IMR-90 (cell line): ENCODE measurements around the gene KCTD11. TPM values are rescaled to one million over a fixed set of nuclear protein-coding genes. Genes with fewer than 3 reads are reported as not detected.
A peak's percentile ranks its signal among the peaks of the same experiment; 100 is the strongest.

Experiments used
- ATAC-seq: fragments of 200-7000 bp; cut with Tn5 transposase; 2 replicates; pipeline ENCODE4 v1.9.1; 2020; ENCODE audit warnings: low read depth, mild to moderate bottlenecking, moderate library complexity
- BruUV-seq: library from RNA; stranded (reverse); fragments of 400-500 nt; replicated peaks from 2 replicates; lab custom pipeline; 2021; lab: Mats Ljungman, UMichigan
- CTCF ChIA-PET: fragments of 300-600 bp; formaldehyde crosslinking; extraction: SDS; loops from one replicate; lab custom pipeline; 2021; ENCODE audit warnings: antibody characterized with exemption; lab: Yijun Ruan, JAX
- POLR2A ChIA-PET: fragments of 300-600 bp; sonication (Branson Sonifier 250); formaldehyde crosslinking; loops from one replicate; lab custom pipeline; 2022; ENCODE audit warnings: antibody characterized with exemption; ENCODE audit not compliant: unreplicated experiment; lab: Charles Lee
- DNase-seq: peaks from one replicate; pipeline ENCODE4 v3.0.0; 2013
- H2AFZ ChIP-seq: replicated peaks from 2 replicates; pipeline ENCODE3; 2013; ENCODE audit warnings: low read length, mild to moderate bottlenecking; ENCODE audit not compliant: poor library complexity
- H2AK5ac ChIP-seq: 2 replicates; pipeline ENCODE4 v1.6.1; 2013; ENCODE audit warnings: low read depth, low read length, inconsistent platforms
- H2AK9ac ChIP-seq: replicated peaks from 2 replicates; pipeline ENCODE3; 2013; ENCODE audit warnings: mild to moderate bottlenecking, low read depth, low read length, moderate library complexity; ENCODE audit not compliant: poor library complexity
- H2BK120ac ChIP-seq: 2 replicates; pipeline ENCODE4 v1.6.1; 2013; ENCODE audit warnings: low read depth, low read length, inconsistent platforms
- H2BK15ac ChIP-seq: 3 replicates; pipeline ENCODE4 v1.6.1; 2013; ENCODE audit warnings: low read depth, low read length, inconsistent platforms
- H2BK20ac ChIP-seq: 2 replicates; pipeline ENCODE4 v1.6.1; 2013; ENCODE audit warnings: low read depth, mild to moderate bottlenecking, inconsistent platforms, low read length, moderate library complexity
- H2BK5ac ChIP-seq: 2 replicates; pipeline ENCODE4 v1.6.1; 2013; ENCODE audit warnings: mild to moderate bottlenecking, low read depth, low read length, inconsistent platforms; ENCODE audit not compliant: poor library complexity, severe bottlenecking
- H3K14ac ChIP-seq: replicated peaks from 2 replicates; pipeline ENCODE4 v1.6.1; 2013; ENCODE audit warnings: low read depth, low read length, inconsistent platforms
- H3K18ac ChIP-seq: 2 replicates; pipeline ENCODE4 v1.6.1; 2013; ENCODE audit warnings: low read depth, low read length, control low read depth
- H3K23ac ChIP-seq: 2 replicates; pipeline ENCODE4 v1.6.1; 2013; ENCODE audit warnings: low read depth, low read length, inconsistent platforms
- H3K27ac ChIP-seq: 2 replicates; pipeline ENCODE4 v1.5.1; 2013; ENCODE audit warnings: mild to moderate bottlenecking, control low read depth, low read length; ENCODE audit not compliant: insufficient read depth
- H3K27me3 ChIP-seq: 2 replicates; pipeline ENCODE4 v1.6.1; 2013; ENCODE audit warnings: low read length; ENCODE audit not compliant: control insufficient read depth, insufficient read depth
- H3K36me3 ChIP-seq: 2 replicates; pipeline ENCODE4 v1.6.1; 2013; ENCODE audit warnings: low read length, mixed read lengths; ENCODE audit not compliant: control insufficient read depth, insufficient read depth
- H3K4ac ChIP-seq: 2 replicates; pipeline ENCODE4 v1.6.1; 2013; ENCODE audit warnings: low read depth, low read length, inconsistent platforms
- H3K4me1 ChIP-seq: 2 replicates; pipeline ENCODE4 v1.6.1; 2013; ENCODE audit warnings: low read length, mixed read lengths; ENCODE audit not compliant: control insufficient read depth, insufficient read depth
- H3K4me2 ChIP-seq: 2 replicates; pipeline ENCODE4 v1.6.1; 2013; ENCODE audit warnings: low read depth, mild to moderate bottlenecking, control low read depth, low read length, moderate library complexity
- H3K4me3 ChIP-seq: 2 replicates; pipeline ENCODE4 v1.5.1; 2013; ENCODE audit warnings: low read depth, mild to moderate bottlenecking, control low read depth, low read length, moderate library complexity; ENCODE audit not compliant: insufficient read depth
- H3K56ac ChIP-seq: 2 replicates; pipeline ENCODE4 v1.6.1; 2013; ENCODE audit warnings: low read length, inconsistent platforms; ENCODE audit not compliant: insufficient read depth; ENCODE audit errors: extremely low read depth
- H3K79me1 ChIP-seq, 2 experiments: 2 replicates each; pipeline ENCODE4 v1.6.1; 2013; ENCODE audit warnings: low read length in 2 of 2, inconsistent platforms in 1 of 2, low read depth in 1 of 2
- H3K9ac ChIP-seq: 2 replicates; pipeline ENCODE4 v1.6.1; 2013; ENCODE audit warnings: low read depth, low read length, control low read depth
- H3K9me1 ChIP-seq: 2 replicates; pipeline ENCODE4 v1.6.1; 2013; ENCODE audit warnings: low read length, inconsistent platforms; ENCODE audit not compliant: insufficient read depth
- H3K9me3 ChIP-seq: 2 replicates; pipeline ENCODE4 v1.6.1; 2013; ENCODE audit warnings: low read length; ENCODE audit not compliant: control insufficient read depth, insufficient read depth
- H4K20me1 ChIP-seq: 2 replicates; pipeline ENCODE4 v1.6.1; 2013; ENCODE audit warnings: low read length, inconsistent platforms; ENCODE audit not compliant: insufficient read depth
- H4K5ac ChIP-seq: 2 replicates; pipeline ENCODE4 v1.6.1; 2013; ENCODE audit warnings: mild to moderate bottlenecking, low read depth, low read length, control low read depth
- H4K8ac ChIP-seq, 2 experiments: 2 replicates each; pipeline ENCODE4 v1.6.1; 2013; ENCODE audit warnings: low read depth in 2 of 2, low read length in 2 of 2, control low read depth in 1 of 2, inconsistent platforms in 1 of 2
- H4K91ac ChIP-seq: 2 replicates; pipeline ENCODE4 v1.6.1; 2013; ENCODE audit warnings: low read depth, low read length, inconsistent platforms; ENCODE audit not compliant: insufficient read depth
- BHLHE40 ChIP-seq: fragments of 150-350 bp; IDR thresholded peaks from 2 replicates; pipeline ENCODE4 v1.6.1; 2016; ENCODE audit warnings: mild to moderate bottlenecking, low read depth, low read length
- CEBPB ChIP-seq: IDR thresholded peaks from 2 replicates; pipeline ENCODE4 v1.6.1; 2012; ENCODE audit warnings: low read depth, low read length, improper control_type of control experiment
- CHD1 ChIP-seq: IDR thresholded peaks from 2 replicates; pipeline ENCODE4 v1.6.1; 2012; ENCODE audit warnings: low read depth, low read length, improper control_type of control experiment
- FOS ChIP-seq: fragments of 150-350 bp; IDR thresholded peaks from 2 replicates; pipeline ENCODE4 v1.6.1; 2016; ENCODE audit warnings: low read depth, low read length
- MAZ ChIP-seq: IDR thresholded peaks from 2 replicates; pipeline ENCODE4 v1.6.1; 2012; ENCODE audit warnings: low read depth, mild to moderate bottlenecking, low read length, improper control_type of control experiment, moderate library complexity, borderline replicate concordance
- MXI1 ChIP-seq: IDR thresholded peaks from 2 replicates; pipeline ENCODE4 v1.6.1; 2012; ENCODE audit warnings: low read depth, mild to moderate bottlenecking, low read length, moderate library complexity, borderline replicate concordance
- NFE2L2 ChIP-seq: fragments of 150-350 bp; IDR thresholded peaks from 2 replicates; pipeline ENCODE4 v1.6.1; 2016; ENCODE audit warnings: low read depth, mild to moderate bottlenecking, low read length
- POLR2A ChIP-seq: IDR thresholded peaks from 2 replicates; pipeline ENCODE4 v1.6.1; 2012; ENCODE audit warnings: mild to moderate bottlenecking, low read depth, low read length
- RAD21 ChIP-seq: IDR thresholded peaks from 2 replicates; pipeline ENCODE4 v1.6.1; 2012; ENCODE audit warnings: low read length, improper control_type of control experiment
- RCOR1 ChIP-seq: IDR thresholded peaks from 2 replicates; pipeline ENCODE4 v1.6.1; 2012; ENCODE audit warnings: mild to moderate bottlenecking, low read length, improper control_type of control experiment; ENCODE audit not compliant: insufficient replicate concordance
- RFX5 ChIP-seq: IDR thresholded peaks from 2 replicates; pipeline ENCODE4 v1.8.0; 2012; ENCODE audit warnings: low read depth, mild to moderate bottlenecking, low read length, moderate library complexity
- SMC3 ChIP-seq: fragments of 150-350 bp; IDR thresholded peaks from 2 replicates; pipeline ENCODE4 v1.6.1; 2016; ENCODE audit warnings: low read depth, mild to moderate bottlenecking, antibody characterized with exemption, low read length, moderate library complexity
- WGBS, 2 experiments: methylation state at CpG; one replicate each; pipeline versions ENCODE4 v1.1.5 to v1.1.7; 2013; ENCODE audit warnings: missing lambda C conversion rate in 2 of 2; ENCODE audit not compliant: insufficient read length in 1 of 2; ENCODE audit errors: extremely low coverage in 2 of 2; 5-methylcytosine and 5-hydroxymethylcytosine counted together
- dilution Hi-C: fragments of 300-500 bp; cut with HindIII; formaldehyde crosslinking; loops from one replicate; pipeline ENCODE4 v1.14.3; 2018; ENCODE audit warnings: low sequenced_read_pairs; ENCODE audit not compliant: unreplicated experiment
- in situ Hi-C: fragments of 300-500 bp; cut with MboI; formaldehyde crosslinking; loops from 3 replicates; pipeline ENCODE4 v1.14.3; 2019; ENCODE audit warnings: low sequenced_read_pairs, inconsistent platforms, mixed read lengths
- intact Hi-C: fragments of 100-400 bp; cut with micrococcal nuclease; formaldehyde crosslinking; loops from 2 replicates; pipeline ENCODE4 v1.10.0; 2022
- polyA plus RNA-seq, 3 experiments: library from polyadenylated mRNA; depleted of rRNA; stranded (reverse); fragments of >200 nt; gene quantifications; 2 replicates each; pipeline ENCODE4 v1.2.3, GENCODE V29; 2012; ENCODE audit warnings: low replicate concordance in 1 of 3
- total RNA-seq: library from RNA; depleted of rRNA; stranded (reverse); fragments of >200 nt; gene quantifications from 2 replicates; pipeline ENCODE4 v1.2.3, GENCODE V29; 2012
- TF ChIP-seq, protein P1 (sequence below): fragments of 150-350 bp; IDR thresholded peaks from 2 replicates; pipeline ENCODE4 v1.6.1; 2016; ENCODE audit warnings: low read depth, mild to moderate bottlenecking, low read length, moderate library complexity, borderline replicate concordance

KCTD11 gene
- total and polyA plus RNA-seq, 2 of the 4 experiments (the other 2 are of a cell fraction), result 10.8 to 16.4 TPM

GRCh38 chr17:7312432-7313087, 39.4 kb upstream of the KCTD11 start:
- no peak overlapping the region for H4K8ac ChIP-seq
- no peak overlapping the region for H2AK5ac ChIP-seq
- CTCF ChIA-PET, result no interaction called here
- no peak overlapping the region for H3K23ac ChIP-seq
- peaks cover 45% of the 10 kb centered on the region for H3K36me3 ChIP-seq
- H2BK120ac ChIP-seq, result no peak overlapping the region
- H2BK5ac ChIP-seq, result no peak overlapping the region
- POLR2A ChIA-PET, result no interaction called here
- no peak overlapping the region for H3K56ac ChIP-seq
- no peak overlapping the region for H3K4ac ChIP-seq
- H3K18ac ChIP-seq, result no peak overlapping the region
- ATAC-seq (no peak), DNase-seq (no peak)
- no CpG with 5 or more reads among the region's 7 CpGs for WGBS, 2 experiments
- H3K27ac ChIP-seq, result no peak overlapping the region
- H4K5ac ChIP-seq, result no peak overlapping the region
- no TSS peak for BruUV-seq
- no peak overlapping the region for H3K14ac ChIP-seq
- H2BK15ac ChIP-seq, result no peak overlapping the region
- H4K91ac ChIP-seq, result no peak overlapping the region
- H2AFZ ChIP-seq, result no peak overlapping the region
- no peaks in the 10 kb centered on the region for H3K27me3 ChIP-seq
- H2AK9ac ChIP-seq, result peak overlapping the region; percentile 68
- H4K20me1 ChIP-seq, result peaks cover 65% of the 10 kb centered on the region
- H2BK20ac ChIP-seq, result no peak overlapping the region
- H3K4me3 ChIP-seq, result no peak overlapping the region
- intact Hi-C loops (no loop called here), in situ Hi-C loops (no loop called here), dilution Hi-C loops (no loop called here)
- no peak for TF ChIP-seq FOS
- no peak for TF ChIP-seq CHD1
- TF ChIP-seq BHLHE40, result no peak
- no peak for TF ChIP-seq RFX5
- TF ChIP-seq RAD21, result no peak
- no peak for TF ChIP-seq NFE2L2
- no peak for TF ChIP-seq SMC3
- no peak for TF ChIP-seq CEBPB
- TF ChIP-seq RCOR1, result no peak
- TF ChIP-seq POLR2A, result no peak
- no peak for TF ChIP-seq MAZ
- TF ChIP-seq, protein P1, sequence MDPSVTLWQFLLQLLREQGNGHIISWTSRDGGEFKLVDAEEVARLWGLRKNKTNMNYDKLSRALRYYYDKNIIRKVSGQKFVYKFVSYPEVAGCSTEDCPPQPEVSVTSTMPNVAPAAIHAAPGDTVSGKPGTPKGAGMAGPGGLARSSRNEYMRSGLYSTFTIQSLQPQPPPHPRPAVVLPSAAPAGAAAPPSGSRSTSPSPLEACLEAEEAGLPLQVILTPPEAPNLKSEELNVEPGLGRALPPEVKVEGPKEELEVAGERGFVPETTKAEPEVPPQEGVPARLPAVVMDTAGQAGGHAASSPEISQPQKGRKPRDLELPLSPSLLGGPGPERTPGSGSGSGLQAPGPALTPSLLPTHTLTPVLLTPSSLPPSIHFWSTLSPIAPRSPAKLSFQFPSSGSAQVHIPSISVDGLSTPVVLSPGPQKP, result no peak
- no peak for TF ChIP-seq MXI1
- H3K9me3 ChIP-seq, result no peaks in the 10 kb centered on the region
- H3K4me1 ChIP-seq, result peaks cover 7% of the 10 kb centered on the region
- no peak overlapping the region for H3K9ac ChIP-seq
- H3K4me2 ChIP-seq, result no peak overlapping the region
- peaks cover 25 to 66% of the 10 kb centered on the region in 2 experiments for H3K79me1 ChIP-seq
- peaks cover 16% of the 10 kb centered on the region for H3K9me1 ChIP-seq
